ACHN (cell line): Measurements from ENCODE around the gene SLC24A3.

Experiments
- DNase-seq: peaks from one replicate; pipeline ENCODE4 v3.0.0-alpha.2; 2015
- in situ Hi-C: cut with HindIII; loops from 2 replicates; pipeline ENCODE4 v1.10.0; 2017; ENCODE audit warnings: low sequenced_read_pairs, low pct_ligation_motif_present, low pct_unique_long_range_greater_than_20kb

SLC24A3 gene

DNA sequence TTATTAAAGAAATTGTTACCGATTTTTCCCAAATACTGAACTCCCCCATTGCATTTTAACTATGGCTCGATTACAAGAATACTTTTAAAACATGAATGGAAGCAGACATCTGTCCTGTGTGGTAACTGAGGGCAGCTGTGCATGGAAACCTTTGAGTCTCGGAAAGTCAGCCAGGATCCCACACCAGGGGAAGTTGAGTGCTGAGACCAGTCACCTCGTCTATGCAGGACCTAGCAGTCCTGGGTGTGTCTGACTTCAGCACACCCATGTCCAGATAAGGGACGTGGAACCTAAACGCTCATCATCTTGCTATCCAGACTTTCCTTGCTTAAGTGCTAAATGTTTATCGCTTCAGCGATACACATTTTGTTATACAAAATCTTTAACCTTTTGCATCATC, 551.8 kb downstream of the SLC24A3 start:
- DNase-seq: no peak
- in situ Hi-C loops: no loop called here

DNA sequence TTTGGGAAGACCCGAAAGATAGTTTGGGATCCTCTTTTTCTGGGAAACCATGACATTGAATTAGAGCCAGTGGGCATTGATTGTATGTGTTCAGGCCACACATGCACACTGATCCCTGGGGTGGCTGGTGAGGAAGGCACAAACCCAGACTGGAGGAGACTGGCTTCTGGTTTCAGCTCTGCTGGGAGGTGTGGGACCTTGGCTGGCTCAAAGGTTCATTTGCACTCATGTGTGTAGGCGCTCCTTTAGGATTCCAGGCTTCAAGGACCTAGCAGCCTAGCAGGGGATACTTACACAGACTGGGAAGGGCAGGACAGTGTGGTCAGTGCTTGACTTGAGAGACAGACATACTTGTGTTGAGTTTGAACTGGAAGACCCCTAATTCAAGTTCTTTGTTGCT, 552.8 kb downstream of the SLC24A3 start:
- no peak for DNase-seq

DNA sequence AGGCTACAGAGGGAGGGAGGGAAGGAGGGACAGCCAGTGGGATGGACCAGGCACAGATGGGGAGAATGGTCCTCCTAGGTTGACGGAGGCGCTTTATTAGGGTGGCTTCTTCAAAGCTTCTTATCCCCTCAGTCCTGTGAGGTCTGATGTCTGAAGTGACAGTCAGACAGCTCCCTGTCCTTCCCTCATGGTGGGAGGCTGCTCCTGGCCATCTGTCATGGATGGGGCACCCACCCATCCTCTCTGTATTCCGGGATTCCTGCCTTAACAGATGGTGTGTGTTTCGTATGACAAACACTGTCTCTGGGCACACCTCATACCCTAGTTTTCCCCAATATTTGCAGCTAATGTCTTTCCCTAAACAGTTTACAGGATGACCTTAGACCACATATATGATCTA, 553.5 kb downstream of the SLC24A3 start:
- in situ Hi-C loops: no loop called here
- DNase-seq: no peak

More for the DNA sequence above, 552.8 kb downstream of the SLC24A3 start:
- in situ Hi-C loops: no loop called here

- in situ Hi-C loops: no loop called here
Measured at GRCh38 chr20:19767070-19767469, 554.6 kb downstream of the SLC24A3 start.

DNA sequence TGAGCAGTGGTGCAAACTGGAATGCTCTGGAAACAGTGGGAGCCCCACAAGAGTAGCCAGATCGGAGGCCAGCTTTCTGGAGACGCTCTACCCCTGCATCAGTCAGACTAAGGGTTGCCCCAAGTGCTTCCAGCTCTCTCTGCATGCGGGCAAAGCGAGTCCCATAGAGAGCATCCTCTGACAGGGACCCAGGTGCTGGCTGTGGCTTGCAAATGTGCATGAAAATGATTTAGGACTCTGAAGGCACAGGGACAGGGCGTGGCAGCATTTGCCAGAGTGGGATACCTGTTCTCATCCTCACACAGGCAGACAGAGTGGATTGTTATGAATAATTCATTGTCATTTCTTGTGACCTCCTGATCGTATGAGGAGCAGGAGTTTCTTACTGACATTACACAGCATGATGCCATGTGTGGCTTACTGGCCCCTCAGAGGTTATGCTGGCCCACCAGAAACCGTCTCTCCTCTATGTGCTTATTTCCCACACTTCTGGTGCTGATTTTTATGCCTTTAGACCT, 555.9 kb downstream of the SLC24A3 start:
- in situ Hi-C loops: no loop called here
- no peak for DNase-seq

More at GRCh38 chr20:19767070-19767469, 554.6 kb downstream of the SLC24A3 start:
- no peak for DNase-seq

DNA sequence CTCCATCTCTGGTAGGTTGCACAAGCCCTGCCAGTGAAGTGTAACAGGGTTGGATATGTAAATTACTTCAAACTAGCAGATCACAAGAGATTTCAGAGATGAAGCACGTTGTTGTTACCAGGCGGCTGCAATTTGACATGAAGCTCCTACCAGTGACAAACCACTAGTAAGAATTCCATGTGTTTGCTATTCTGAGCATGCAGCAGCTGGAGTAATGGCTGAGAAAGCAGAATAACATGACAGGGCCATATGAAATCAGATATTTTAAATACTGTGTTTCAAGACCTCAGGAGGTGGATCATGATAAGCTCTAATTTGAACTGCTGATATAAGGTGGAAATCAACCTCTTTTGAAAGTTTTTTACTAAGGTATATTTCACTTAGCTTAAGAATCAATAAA, 557.1 kb downstream of the SLC24A3 start:
- in situ Hi-C loops: no loop called here
- no peak for DNase-seq

- no peak for DNase-seq
- in situ Hi-C loops: no loop called here
Measured at GRCh38 chr20:19770375-19770774, 557.9 kb downstream of the SLC24A3 start.

- DNase-seq: no peak
Measured at GRCh38 chr20:19771031-19771430, 558.6 kb downstream of the SLC24A3 start.

More at GRCh38 chr20:19771031-19771430, 558.6 kb downstream of the SLC24A3 start:
- in situ Hi-C loops: no loop called here
